Dedifferentiated amniotic fluid mesenchymal stem cell (primary cell): Measurements from ENCODE around the gene PRPF38A.

Source experiments
- DNase-seq: peaks from one replicate; pipeline ENCODE4 v3.0.0-alpha.2; 2016; ENCODE audit errors: extremely low spot score

The PRPF38A gene

DNA sequence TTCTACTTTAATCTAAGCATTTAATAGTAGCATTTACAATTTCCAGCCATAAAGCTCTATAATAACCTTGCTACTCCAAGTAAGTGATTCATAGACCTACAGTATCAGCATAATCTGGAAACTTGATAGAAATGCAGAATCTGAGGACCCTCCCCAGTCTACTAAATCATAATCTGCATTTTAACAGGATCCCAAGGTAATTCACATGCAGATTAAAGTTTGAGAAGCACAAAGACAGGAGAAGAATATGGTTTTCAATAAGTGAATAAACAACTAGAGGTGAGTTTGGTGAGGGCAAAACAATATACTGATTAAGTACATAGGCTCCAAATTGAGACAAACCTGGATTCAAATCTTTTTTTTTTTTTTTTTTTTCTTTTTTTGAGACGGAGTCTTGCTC lies 57.4 kb downstream of the PRPF38A start:
- DNase-seq: no peak

DNA sequence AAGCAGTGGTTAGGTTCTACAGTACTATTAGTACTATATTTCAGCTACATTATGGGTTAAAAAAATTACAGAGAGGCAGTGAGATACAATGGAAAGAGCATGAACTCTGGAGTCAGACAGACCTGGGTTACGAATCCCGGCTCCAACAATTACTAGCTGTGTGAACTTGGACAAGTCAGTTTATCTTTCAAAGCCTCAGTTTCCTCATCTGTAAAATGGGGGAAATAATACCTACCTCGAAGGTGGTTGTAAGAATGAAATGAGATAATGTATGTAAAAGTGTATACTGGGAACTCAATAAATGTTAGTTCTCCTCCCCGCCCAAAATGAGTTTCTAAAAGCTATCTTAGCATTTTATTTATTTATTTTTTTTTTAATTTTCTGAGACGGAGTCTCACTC lies 59.5 kb downstream of the PRPF38A start:
- DNase-seq: no peak

DNA sequence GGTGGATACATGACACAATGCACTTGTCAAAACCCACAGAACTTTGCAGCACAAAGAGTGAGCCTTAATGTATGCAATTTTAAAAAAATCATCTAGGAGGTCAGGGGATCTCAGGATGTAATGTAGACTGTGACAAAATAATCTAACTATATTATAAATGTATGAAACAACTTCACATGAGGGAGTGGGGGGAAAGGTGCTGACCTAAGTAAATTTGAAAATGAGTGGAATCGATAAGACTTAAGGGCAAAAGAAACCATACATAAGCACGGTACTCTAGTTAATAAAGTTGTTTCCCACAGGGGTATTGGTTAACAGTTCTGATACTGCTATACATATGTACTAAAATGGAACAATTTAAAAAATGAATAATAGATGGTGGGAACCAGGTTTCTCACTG lies 64.7 kb downstream of the PRPF38A start:
- no peak for DNase-seq
